ENCODE results near the gene MAP2K5.

MAP2K5 gene

GRCh38 chr15:67556976-67557570 lies 14.6 kb downstream of the MAP2K5 start:
- no peak overlapping the region for H3K4me3 ChIP-seq (ENCODE audit: low read depth, low read length)

GRCh38 chr15:67558502-67558901 lies 16.0 kb downstream of the MAP2K5 start:
- no peak overlapping the region for H3K4me3 ChIP-seq (ENCODE audit: low read depth, low read length)

DNA sequence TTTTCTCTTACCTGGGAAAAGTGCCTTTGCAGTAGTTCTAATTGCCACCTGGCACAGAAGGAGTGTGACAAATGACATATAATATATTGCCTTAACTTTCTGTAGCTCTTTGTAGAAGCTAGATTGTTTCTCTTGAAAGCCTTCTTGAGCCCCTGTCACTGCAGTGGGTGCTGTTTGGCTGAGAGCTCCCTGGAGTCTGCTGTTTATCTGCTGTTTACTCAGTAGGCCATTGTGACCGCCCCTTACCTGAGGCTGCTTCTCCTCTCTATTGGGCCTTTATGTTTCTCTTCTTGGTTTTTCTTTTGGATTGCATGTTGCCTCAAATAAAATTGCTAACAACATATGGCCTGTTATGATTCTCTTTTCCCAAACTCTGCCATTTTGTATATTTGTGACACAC lies 16.7 kb downstream of the MAP2K5 start:
- no peak overlapping the region for H3K4me3 ChIP-seq (ENCODE audit: low read depth, low read length)

GRCh38 chr15:67559576-67559975 lies 17.1 kb downstream of the MAP2K5 start:
- H3K4me3 ChIP-seq (ENCODE audit: low read depth, low read length), result no peak overlapping the region

DNA sequence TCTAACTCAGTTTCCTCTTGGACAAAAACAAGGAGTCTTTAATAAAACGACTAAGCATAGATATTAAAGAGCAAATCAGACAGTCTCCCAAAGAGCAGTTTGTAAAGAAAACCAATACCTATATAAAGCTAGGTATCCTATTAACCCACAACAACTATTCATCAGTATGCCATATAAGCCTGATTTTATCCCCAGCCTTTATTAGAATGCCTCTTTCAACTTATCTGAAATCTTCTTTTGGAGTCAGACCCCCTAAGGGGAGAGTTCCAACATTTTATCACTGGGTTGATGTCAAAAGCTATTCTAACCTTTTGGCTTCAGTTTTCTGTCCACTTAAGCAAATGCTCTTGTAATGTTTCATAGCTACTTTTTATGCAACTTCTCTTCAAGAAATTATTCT lies 17.8 kb downstream of the MAP2K5 start:
- H3K4me3 ChIP-seq (ENCODE audit: low read depth, low read length), result no peak overlapping the region

- no peak overlapping the region for H3K4me3 ChIP-seq (ENCODE audit: low read depth, low read length)
Observed at GRCh38 chr15:67563092-67563491, 20.6 kb downstream of the MAP2K5 start.

GRCh38 chr15:67564021-67564967 lies 21.8 kb downstream of the MAP2K5 start:
- H3K4me3 ChIP-seq (ENCODE audit: low read depth, low read length), result no peak overlapping the region

GRCh38 chr15:67564968-67565345 lies 22.5 kb downstream of the MAP2K5 start:
- H3K4me3 ChIP-seq (ENCODE audit: low read depth, low read length), result no peak overlapping the region

- no peak overlapping the region for H3K4me3 ChIP-seq (ENCODE audit: low read depth, low read length)
Observed at GRCh38 chr15:67569668-67570067, 27.2 kb downstream of the MAP2K5 start.

GRCh38 chr15:67570875-67571647 lies 28.6 kb downstream of the MAP2K5 start:
- no peak overlapping the region for H3K4me3 ChIP-seq (ENCODE audit: low read depth, low read length)

DNA sequence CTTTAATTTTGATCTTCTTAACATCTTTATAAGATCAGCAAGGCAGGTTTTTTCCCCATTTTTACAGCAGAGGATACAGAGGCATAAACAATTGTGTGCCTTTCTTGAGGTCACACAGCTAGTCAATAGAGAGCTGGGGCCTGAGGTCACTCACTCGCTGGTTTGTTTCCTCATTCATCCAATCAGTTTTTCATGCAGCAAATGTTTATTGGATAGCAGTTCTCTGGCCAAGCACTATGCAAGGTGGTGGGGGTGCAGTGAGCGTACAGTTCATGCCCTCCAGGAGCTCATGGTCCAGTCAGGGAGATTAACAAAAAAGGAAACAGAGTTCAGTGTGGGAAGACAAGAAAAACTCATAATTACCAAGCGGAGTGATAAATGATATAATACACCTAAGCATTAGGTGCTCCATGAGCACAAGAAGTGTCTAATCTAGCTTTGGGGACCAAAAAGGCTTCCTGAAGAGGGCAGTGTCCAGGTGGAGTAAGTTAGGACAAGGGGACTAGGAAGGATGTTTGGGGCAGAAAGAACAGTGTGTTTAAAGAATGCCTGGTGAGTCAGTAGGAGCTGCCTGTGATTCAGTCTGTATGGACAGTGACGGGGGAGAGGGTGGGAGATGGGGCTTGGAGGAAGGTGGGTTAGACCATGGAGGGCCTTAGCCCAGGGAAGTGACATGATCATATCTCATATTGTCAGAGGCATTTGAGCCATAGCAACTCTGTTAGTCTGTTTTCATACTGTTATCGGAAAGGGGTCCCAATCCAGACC lies 29.3 kb downstream of the MAP2K5 start:
- H3K4me3 ChIP-seq (ENCODE audit: low read depth, low read length), result no peak overlapping the region

- no peak overlapping the region for H3K4me3 ChIP-seq (ENCODE audit: low read depth, low read length)
Observed at GRCh38 chr15:67573194-67573593, 30.7 kb downstream of the MAP2K5 start.

- H3K4me3 ChIP-seq (ENCODE audit: low read depth, low read length), result no peak overlapping the region
Observed at GRCh38 chr15:67575039-67575502, 32.6 kb downstream of the MAP2K5 start.

GRCh38 chr15:67578020-67578600 lies 35.6 kb downstream of the MAP2K5 start:
- no peak overlapping the region for H3K4me3 ChIP-seq (ENCODE audit: low read depth, low read length)

GRCh38 chr15:67579164-67579563 lies 36.7 kb downstream of the MAP2K5 start:
- no peak overlapping the region for H3K4me3 ChIP-seq (ENCODE audit: low read depth, low read length)

GRCh38 chr15:67579967-67580366 lies 37.5 kb downstream of the MAP2K5 start:
- no peak overlapping the region for H3K4me3 ChIP-seq (ENCODE audit: low read depth, low read length)

DNA sequence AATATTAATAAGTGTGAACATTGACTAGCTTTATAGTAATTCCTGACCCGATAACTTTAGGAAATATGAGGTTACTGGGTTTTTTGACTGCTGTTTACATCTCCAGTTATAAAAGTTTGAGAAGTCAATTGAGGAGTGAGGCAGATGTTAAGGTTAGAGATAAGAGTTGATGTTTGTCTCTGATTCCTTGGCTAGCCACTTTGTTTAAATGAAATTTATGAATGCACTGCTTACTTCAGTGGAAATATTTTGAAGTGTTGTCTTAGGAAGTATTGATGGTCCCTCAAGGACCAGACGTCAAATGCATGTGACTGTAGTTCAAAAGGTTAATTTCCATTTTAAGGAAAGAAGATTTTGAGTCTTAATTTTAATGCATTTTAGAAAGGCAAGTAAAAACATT lies 41.7 kb downstream of the MAP2K5 start:
- no peak overlapping the region for H3K4me3 ChIP-seq (ENCODE audit: low read depth, low read length)

DNA sequence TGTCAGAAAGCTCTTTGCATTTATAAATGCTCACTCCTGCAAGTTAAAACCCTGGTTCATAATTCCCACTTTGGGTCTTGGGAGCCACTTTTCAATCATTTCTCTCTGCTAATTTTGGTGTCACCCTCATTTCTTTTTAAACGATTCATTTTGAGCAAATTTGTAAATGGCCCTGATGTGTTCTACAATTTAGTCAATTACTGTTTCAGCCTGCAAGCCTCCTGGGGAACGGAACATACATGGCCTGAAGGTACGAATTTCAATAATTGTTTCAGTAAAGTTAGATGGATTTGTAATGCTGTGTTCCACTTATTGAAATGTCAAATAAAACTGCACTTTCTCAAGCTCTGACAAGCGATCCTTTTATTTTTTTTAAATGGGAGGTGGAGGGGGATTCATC lies 43.2 kb downstream of the MAP2K5 start:
- no peak overlapping the region for H3K4me3 ChIP-seq (ENCODE audit: low read depth, low read length)

- no peak overlapping the region for H3K4me3 ChIP-seq (ENCODE audit: low read depth, low read length)
Observed at GRCh38 chr15:67587331-67587730, 44.8 kb downstream of the MAP2K5 start.

DNA sequence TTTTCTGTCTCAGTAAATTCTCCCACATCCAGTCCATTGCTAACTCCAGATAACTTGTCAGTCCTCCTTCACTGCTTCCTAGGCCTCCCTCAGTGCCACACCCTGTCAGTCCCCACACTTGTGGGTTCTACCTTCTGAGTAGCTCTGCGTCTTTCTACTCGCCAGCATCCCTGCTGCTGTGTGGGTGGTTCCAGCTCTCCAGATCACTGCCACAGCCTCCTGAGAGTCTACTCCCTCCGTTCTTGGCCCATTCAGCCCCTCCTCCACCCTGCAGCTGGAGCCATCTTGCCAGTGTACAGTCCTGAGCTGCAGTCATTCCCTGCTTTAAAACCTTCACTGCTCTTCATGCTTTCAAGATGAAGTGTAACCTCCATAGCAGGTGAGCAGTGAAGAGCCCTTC lies 45.3 kb downstream of the MAP2K5 start:
- no peak overlapping the region for H3K4me3 ChIP-seq (ENCODE audit: low read depth, low read length)

Data from iPS-11a (cell line).